ENCODE data around the gene CCDC191.

The CCDC191 gene

DNA sequence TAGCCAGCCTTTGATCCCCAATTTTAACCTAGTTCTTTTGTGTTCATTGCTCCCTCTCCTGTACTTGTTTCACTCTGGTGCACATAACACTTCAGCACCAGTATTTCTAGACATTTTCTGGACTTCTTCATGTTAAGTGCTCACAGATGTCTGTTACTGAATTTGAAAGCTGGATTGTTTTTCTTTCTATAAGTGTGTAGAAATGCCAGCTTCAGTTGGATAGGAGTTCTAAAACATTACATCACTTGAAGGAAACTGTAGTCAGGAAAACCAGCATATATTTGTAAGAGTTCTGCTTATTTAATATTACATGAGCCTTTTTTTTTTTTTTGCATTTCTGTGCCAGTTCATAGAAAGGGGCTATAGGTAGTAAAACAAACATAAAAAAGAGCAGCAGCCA is 21.8 kb upstream of the CCDC191 start:
- TF ChIP-seq BACH2 (CRISPR knock-in tag; IDR thresholded peaks at IDR 0.05; ENCODE audit: borderline replicate concordance) (no peak), RARB (CRISPR knock-in tag; IDR thresholded peaks at IDR 0.05) (no peak), ARNTL (CRISPR knock-in tag; IDR thresholded peaks at IDR 0.05; ENCODE audit: borderline replicate concordance, low read depth) (no peak), CSDC2 (CRISPR knock-in tag; IDR thresholded peaks at IDR 0.05) (no peak), TOX (CRISPR knock-in tag; IDR thresholded peaks at IDR 0.05; ENCODE audit: borderline replicate concordance) (no peak), PPARA (CRISPR knock-in tag; IDR thresholded peaks at IDR 0.05; ENCODE audit: borderline replicate concordance) (no peak), GLIS3 (CRISPR knock-in tag; IDR thresholded peaks at IDR 0.05) (no peak), ESRRG (CRISPR knock-in tag; IDR thresholded peaks at IDR 0.05) (no peak), SNAI2 (CRISPR knock-in tag; IDR thresholded peaks at IDR 0.05) (no peak), ZNF70 (CRISPR knock-in tag; IDR thresholded peaks at IDR 0.05) (no peak)
- TF ChIP-seq, protein P1, sequence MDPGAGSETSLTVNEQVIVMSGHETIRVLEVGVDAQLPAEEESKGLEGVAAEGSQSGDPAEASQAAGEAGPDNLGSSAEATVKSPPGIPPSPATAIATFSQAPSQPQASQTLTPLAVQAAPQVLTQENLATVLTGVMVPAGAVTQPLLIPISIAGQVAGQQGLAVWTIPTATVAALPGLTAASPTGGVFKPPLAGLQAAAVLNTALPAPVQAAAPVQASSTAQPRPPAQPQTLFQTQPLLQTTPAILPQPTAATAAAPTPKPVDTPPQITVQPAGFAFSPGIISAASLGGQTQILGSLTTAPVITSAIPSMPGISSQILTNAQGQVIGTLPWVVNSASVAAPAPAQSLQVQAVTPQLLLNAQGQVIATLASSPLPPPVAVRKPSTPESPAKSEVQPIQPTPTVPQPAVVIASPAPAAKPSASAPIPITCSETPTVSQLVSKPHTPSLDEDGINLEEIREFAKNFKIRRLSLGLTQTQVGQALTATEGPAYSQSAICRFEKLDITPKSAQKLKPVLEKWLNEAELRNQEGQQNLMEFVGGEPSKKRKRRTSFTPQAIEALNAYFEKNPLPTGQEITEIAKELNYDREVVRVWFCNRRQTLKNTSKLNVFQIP (CRISPR knock-in tag; IDR thresholded peaks at IDR 0.05; ENCODE audit: borderline replicate concordance, low read depth) = no peak
- TF ChIP-seq, protein P2, sequence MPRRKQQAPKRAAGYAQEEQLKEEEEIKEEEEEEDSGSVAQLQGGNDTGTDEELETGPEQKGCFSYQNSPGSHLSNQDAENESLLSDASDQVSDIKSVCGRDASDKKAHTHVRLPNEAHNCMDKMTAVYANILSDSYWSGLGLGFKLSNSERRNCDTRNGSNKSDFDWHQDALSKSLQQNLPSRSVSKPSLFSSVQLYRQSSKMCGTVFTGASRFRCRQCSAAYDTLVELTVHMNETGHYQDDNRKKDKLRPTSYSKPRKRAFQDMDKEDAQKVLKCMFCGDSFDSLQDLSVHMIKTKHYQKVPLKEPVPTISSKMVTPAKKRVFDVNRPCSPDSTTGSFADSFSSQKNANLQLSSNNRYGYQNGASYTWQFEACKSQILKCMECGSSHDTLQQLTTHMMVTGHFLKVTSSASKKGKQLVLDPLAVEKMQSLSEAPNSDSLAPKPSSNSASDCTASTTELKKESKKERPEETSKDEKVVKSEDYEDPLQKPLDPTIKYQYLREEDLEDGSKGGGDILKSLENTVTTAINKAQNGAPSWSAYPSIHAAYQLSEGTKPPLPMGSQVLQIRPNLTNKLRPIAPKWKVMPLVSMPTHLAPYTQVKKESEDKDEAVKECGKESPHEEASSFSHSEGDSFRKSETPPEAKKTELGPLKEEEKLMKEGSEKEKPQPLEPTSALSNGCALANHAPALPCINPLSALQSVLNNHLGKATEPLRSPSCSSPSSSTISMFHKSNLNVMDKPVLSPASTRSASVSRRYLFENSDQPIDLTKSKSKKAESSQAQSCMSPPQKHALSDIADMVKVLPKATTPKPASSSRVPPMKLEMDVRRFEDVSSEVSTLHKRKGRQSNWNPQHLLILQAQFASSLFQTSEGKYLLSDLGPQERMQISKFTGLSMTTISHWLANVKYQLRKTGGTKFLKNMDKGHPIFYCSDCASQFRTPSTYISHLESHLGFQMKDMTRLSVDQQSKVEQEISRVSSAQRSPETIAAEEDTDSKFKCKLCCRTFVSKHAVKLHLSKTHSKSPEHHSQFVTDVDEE (CRISPR knock-in tag; IDR thresholded peaks at IDR 0.05) = no peak
- TF ChIP-seq, protein P3, sequence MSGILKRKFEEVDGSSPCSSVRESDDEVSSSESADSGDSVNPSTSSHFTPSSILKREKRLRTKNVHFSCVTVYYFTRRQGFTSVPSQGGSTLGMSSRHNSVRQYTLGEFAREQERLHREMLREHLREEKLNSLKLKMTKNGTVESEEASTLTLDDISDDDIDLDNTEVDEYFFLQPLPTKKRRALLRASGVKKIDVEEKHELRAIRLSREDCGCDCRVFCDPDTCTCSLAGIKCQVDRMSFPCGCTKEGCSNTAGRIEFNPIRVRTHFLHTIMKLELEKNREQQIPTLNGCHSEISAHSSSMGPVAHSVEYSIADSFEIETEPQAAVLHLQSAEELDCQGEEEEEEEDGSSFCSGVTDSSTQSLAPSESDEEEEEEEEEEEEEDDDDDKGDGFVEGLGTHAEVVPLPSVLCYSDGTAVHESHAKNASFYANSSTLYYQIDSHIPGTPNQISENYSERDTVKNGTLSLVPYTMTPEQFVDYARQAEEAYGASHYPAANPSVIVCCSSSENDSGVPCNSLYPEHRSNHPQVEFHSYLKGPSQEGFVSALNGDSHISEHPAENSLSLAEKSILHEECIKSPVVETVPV (CRISPR knock-in tag; IDR thresholded peaks at IDR 0.05) = no peak
- peak; percentile 41 for ATAC-seq

DNA sequence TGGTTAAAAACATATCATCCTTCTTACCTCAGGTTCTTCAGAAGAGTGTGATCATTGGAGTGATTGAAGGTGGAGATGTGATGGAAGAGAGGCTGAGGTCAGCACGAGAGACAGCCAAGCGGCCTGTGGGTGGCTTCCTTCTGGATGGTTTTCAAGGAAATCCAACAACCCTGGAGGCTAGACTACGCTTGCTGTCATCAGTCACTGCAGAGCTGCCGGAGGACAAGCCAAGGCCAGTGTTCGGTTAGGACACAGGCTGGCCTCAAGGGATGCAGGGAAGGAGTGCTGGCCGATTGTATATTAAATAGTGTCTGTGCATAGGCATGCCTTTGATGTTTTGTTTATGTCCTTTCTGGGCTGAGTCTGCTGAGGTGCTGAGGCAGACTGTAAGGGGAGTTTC is 20.4 kb upstream of the CCDC191 start:
- TF ChIP-seq GLIS3 (CRISPR knock-in tag; IDR thresholded peaks at IDR 0.05) (no peak), TOX (CRISPR knock-in tag; IDR thresholded peaks at IDR 0.05; ENCODE audit: borderline replicate concordance) (no peak), ZFP30 (CRISPR knock-in tag; IDR thresholded peaks at IDR 0.05) (no peak), PPARA (CRISPR knock-in tag; IDR thresholded peaks at IDR 0.05; ENCODE audit: borderline replicate concordance) (no peak), ZNF70 (CRISPR knock-in tag; IDR thresholded peaks at IDR 0.05) (no peak), ISL1 (CRISPR knock-in tag; IDR thresholded peaks at IDR 0.05) (no peak), CSDC2 (CRISPR knock-in tag; IDR thresholded peaks at IDR 0.05) (no peak), TCF4 (CRISPR knock-in tag; IDR thresholded peaks at IDR 0.05; ENCODE audit: borderline replicate concordance) (no peak), ESRRG (CRISPR knock-in tag; IDR thresholded peaks at IDR 0.05) (no peak), ZC3H10 (CRISPR knock-in tag; IDR thresholded peaks at IDR 0.05) (no peak), RARB (CRISPR knock-in tag; IDR thresholded peaks at IDR 0.05) (no peak), ZFP3 (CRISPR knock-in tag; IDR thresholded peaks at IDR 0.05) (no peak), ARNTL (CRISPR knock-in tag; IDR thresholded peaks at IDR 0.05; ENCODE audit: borderline replicate concordance, low read depth) (no peak), SNAI2 (CRISPR knock-in tag; IDR thresholded peaks at IDR 0.05) (no peak)
- TF ChIP-seq, protein P4, sequence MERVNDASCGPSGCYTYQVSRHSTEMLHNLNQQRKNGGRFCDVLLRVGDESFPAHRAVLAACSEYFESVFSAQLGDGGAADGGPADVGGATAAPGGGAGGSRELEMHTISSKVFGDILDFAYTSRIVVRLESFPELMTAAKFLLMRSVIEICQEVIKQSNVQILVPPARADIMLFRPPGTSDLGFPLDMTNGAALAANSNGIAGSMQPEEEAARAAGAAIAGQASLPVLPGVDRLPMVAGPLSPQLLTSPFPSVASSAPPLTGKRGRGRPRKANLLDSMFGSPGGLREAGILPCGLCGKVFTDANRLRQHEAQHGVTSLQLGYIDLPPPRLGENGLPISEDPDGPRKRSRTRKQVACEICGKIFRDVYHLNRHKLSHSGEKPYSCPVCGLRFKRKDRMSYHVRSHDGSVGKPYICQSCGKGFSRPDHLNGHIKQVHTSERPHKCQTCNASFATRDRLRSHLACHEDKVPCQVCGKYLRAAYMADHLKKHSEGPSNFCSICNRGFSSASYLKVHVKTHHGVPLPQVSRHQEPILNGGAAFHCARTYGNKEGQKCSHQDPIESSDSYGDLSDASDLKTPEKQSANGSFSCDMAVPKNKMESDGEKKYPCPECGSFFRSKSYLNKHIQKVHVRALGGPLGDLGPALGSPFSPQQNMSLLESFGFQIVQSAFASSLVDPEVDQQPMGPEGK (CRISPR knock-in tag; IDR thresholded peaks at IDR 0.05; ENCODE audit: borderline replicate concordance) = no peak
- TF ChIP-seq, protein P1 (CRISPR knock-in tag; IDR thresholded peaks at IDR 0.05; ENCODE audit: borderline replicate concordance, low read depth) = no peak

DNA sequence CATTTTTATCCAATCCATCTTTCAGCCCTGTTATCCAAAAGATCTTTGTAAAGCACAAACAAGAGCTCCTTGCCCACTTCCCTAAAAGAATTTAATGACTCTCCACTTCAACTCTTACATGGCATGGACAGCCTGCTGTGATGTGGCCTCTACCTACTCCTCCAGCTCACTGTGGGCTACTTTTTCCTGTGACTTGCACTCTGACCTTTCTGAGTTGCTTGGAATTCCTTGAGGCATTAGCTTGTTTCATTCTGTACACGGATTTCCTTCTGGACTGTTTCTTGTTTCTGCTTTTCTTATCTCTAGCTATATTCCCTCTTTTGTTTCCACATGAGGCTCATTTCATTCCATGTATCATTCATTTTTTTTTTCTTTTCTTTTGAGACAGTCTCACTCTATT is 15.5 kb upstream of the CCDC191 start:
- ATAC-seq = no peak
- no peak for TF ChIP-seq GLIS3 (CRISPR knock-in tag; IDR thresholded peaks at IDR 0.05)
- no peak for TF ChIP-seq TOX (CRISPR knock-in tag; IDR thresholded peaks at IDR 0.05; ENCODE audit: borderline replicate concordance)
- TF ChIP-seq, protein P5, sequence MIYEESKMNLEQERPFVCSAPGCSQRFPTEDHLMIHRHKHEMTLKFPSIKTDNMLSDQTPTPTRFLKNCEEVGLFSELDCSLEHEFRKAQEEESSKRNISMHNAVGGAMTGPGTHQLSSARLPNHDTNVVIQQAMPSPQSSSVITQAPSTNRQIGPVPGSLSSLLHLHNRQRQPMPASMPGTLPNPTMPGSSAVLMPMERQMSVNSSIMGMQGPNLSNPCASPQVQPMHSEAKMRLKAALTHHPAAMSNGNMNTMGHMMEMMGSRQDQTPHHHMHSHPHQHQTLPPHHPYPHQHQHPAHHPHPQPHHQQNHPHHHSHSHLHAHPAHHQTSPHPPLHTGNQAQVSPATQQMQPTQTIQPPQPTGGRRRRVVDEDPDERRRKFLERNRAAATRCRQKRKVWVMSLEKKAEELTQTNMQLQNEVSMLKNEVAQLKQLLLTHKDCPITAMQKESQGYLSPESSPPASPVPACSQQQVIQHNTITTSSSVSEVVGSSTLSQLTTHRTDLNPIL (CRISPR knock-in tag; IDR thresholded peaks at IDR 0.05; ENCODE audit: low read depth) = no peak
- TF ChIP-seq CSDC2 (CRISPR knock-in tag; IDR thresholded peaks at IDR 0.05) = no peak
- no peak for TF ChIP-seq ZNF70 (CRISPR knock-in tag; IDR thresholded peaks at IDR 0.05)
- no peak for TF ChIP-seq RARB (CRISPR knock-in tag; IDR thresholded peaks at IDR 0.05)
- TF ChIP-seq ZNF565 (CRISPR knock-in tag; conservative IDR thresholded peaks at IDR 0.05; ENCODE audit: low read depth) = no peak
- TF ChIP-seq, protein P4 (CRISPR knock-in tag; IDR thresholded peaks at IDR 0.05; ENCODE audit: borderline replicate concordance) = no peak
- TF ChIP-seq, protein P3 (CRISPR knock-in tag; IDR thresholded peaks at IDR 0.05) = no peak
- TF ChIP-seq ZFP3 (CRISPR knock-in tag; IDR thresholded peaks at IDR 0.05) = no peak

More for the DNA sequence above, 20.4 kb upstream of the CCDC191 start:
- ATAC-seq = no peak
